ENCODE results near the gene IGF1R. TPM values are rescaled to one million over a fixed set of nuclear protein-coding genes. Genes with fewer than 3 reads are reported as not detected.

IGF1R gene
- total and polyA plus RNA-seq, 2 of the 8 experiments (the other 6 are each of a cell fraction or from before 2014, with no cell fraction given), result 32.9 to 109 TPM

- peaks cover 19% of the 10 kb centered on the region for H3K79me1 ChIP-seq (ENCODE audit: low read depth, low read length)
- H3K79me2 ChIP-seq (ENCODE audit: control insufficient read depth in 1 of 2, insufficient read depth in 2 of 2, low read length in 2 of 2), result peaks cover 29 to 99% of the 10 kb centered on the region in 2 experiments
- ChIA-PET POLR2A (ENCODE audit: partially characterized antibody) (interaction anchor here (0.7 to 1.1 kb wide), 2 partner anchors 11 to 12 kb away, joined by 3 read pairs; no protein-coding TSS in a partner anchor), CTCF (ENCODE audit: partially characterized antibody) (interaction anchor here (0.8 to 4.2 kb wide), 3 partner anchors 9 to 22 kb away, joined by 3 to 22 read pairs (median 6); no protein-coding TSS in a partner anchor)
- H2BK12ac ChIP-seq (ENCODE audit: low read depth, low read length), result peak overlapping the region; percentile 17; the same call in 1 of the 2 replicates
- H2BK5ac ChIP-seq (ENCODE audit: low read depth, low read length), result peak overlapping the region; percentile 93
- no peak overlapping the region for H4K8ac ChIP-seq (ENCODE audit: extremely low read depth, insufficient read depth, low read length)
- no peak overlapping the region for H4K5ac ChIP-seq (ENCODE audit: insufficient read length, low read depth, low read length)
- H3K23me2 ChIP-seq (ENCODE audit: low read depth, low read length), result no peaks in the 10 kb centered on the region
- no peak overlapping the region for H3K56ac ChIP-seq (replicated peaks; ENCODE audit: insufficient read length, low read depth, low read length)
- H3K23ac ChIP-seq (ENCODE audit: insufficient read length), result no peak overlapping the region
- WGBS, 2 experiments (ENCODE audit: extremely low coverage in 1 of 2, insufficient coverage in 1 of 2, insufficient read length in 1 of 2, insufficient replicate concordance in 2 of 2, low coverage in 1 of 2, low lambda C conversion rate in 2 of 2, missing lambda C conversion rate in 1 of 2), result 72% methylated on average over 10 of the region's 10 CpGs; no CpG with 5 or more reads in 1 of the 2 experiments
- no peak overlapping the region for H3K4ac ChIP-seq (replicated peaks; ENCODE audit: insufficient read length, low read depth, low read length)
- no peak overlapping the region for H3K14ac ChIP-seq (ENCODE audit: insufficient read length)
- H3K18ac ChIP-seq (ENCODE audit: extremely low read depth, low read length), result no peak overlapping the region
- no peak for FAIRE-seq
- no peak overlapping the region for H2BK120ac ChIP-seq (replicated peaks; ENCODE audit: low read depth, low read length)
- no peak overlapping the region; a peak in 1 of 7 replicates for H3K9ac ChIP-seq (replicated peaks in 1 of 4; ENCODE audit: extremely low read depth in 1 of 4, low read depth in 3 of 4, low read length in 3 of 4)
- H3K36me3 ChIP-seq (ENCODE audit: control insufficient read depth in 2 of 4, insufficient read depth in 4 of 4, low read length in 3 of 4), result no peaks in the 10 kb centered on the region; a peak in 2 of 8 replicates
- no peak for TF ChIP-seq SP1 (IDR thresholded peaks at IDR 0.05; ENCODE audit: low read depth, low read length)
- TF ChIP-seq NANOG (IDR thresholded peaks at IDR 0.05; ENCODE audit: insufficient read depth, low read depth, low read length, poor library complexity, severe bottlenecking), result no peak
- no peak for TF ChIP-seq CBX5 (IDR thresholded peaks at IDR 0.05; ENCODE audit: low read depth, low read length)
- no peak for TF ChIP-seq POLR2A (IDR thresholded peaks at IDR 0.05; ENCODE audit: control extremely low read depth in 1 of 2, low read depth in 2 of 2, low read length in 2 of 2)
- no peak for TF ChIP-seq CHD1 (IDR thresholded peaks at IDR 0.05; ENCODE audit: low read depth, low read length)
- TF ChIP-seq SAP30 (IDR thresholded peaks at IDR 0.05; ENCODE audit: insufficient read depth, insufficient replicate concordance, low read length), result no peak
- no peak overlapping the region for H2AFZ ChIP-seq (ENCODE audit: low read length)
- no peak overlapping the region for H4K91ac ChIP-seq (replicated peaks; ENCODE audit: insufficient read length, low read length)
- H3K9me3 ChIP-seq (ENCODE audit: insufficient read depth in 2 of 2, low read depth in 1 of 2, low read length in 1 of 2), result no peaks in the 10 kb centered on the region
- H4K20me1 ChIP-seq (replicated peaks in 1 of 2; ENCODE audit: control insufficient read depth in 1 of 2, insufficient read depth in 2 of 2, low read length in 2 of 2), result peaks cover 20 to 27% of the 10 kb centered on the region in 2 experiments
- H3K27ac ChIP-seq (ENCODE audit: low read depth, low read length), result no peak overlapping the region
- H3K4me2 ChIP-seq (ENCODE audit: insufficient read depth in 1 of 2, low read depth in 2 of 2, low read length in 2 of 2), result peak overlapping the region in 1 of 2 experiments; percentile 75; a peak in 1 of 4 replicates
- H3K4me3 ChIP-seq (ENCODE audit: extremely low read depth in 1 of 4, insufficient read depth in 2 of 4, low read depth in 3 of 4, low read length in 4 of 4), result no peak overlapping the region
- DNase-seq (ENCODE audit: low read depth in 1 of 2, low spot score in 2 of 2), result no peak
- no peak overlapping the region for H2BK20ac ChIP-seq (ENCODE audit: low read length)
- no peak overlapping the region; the same call in 1 of the 2 replicates for H2AK5ac ChIP-seq (ENCODE audit: low read depth, low read length)
- H2BK15ac ChIP-seq (ENCODE audit: low read length), result no peak overlapping the region
- H3K27me3 ChIP-seq (replicated peaks in 1 of 4; ENCODE audit: control insufficient read depth in 3 of 4, extremely low read depth in 1 of 4, insufficient read depth in 3 of 4, low read length in 3 of 4), result no peaks in the 10 kb centered on the region
- H3K4me1 ChIP-seq (replicated peaks in 1 of 4; ENCODE audit: control insufficient read depth in 3 of 4, insufficient read depth in 4 of 4, low read length in 3 of 4), result peaks cover 28 to 48% (median 46%) of the 10 kb centered on the region in 4 experiments
Observed at GRCh38 chr15:98668566-98669308, 20.4 kb downstream of the IGF1R start.
